Liver (tissue), 3 donors: ENCODE data around the gene SLC1A5.

Experiments used
- TAF1 ChIP-seq: conservative IDR thresholded peaks from 2 replicates; pipeline ENCODE4 v1.6.1; 2016; ENCODE audit warnings: antibody characterized with exemption, mild to moderate bottlenecking
- TF ChIP-seq, protein P1 (sequence below): fragments of 150-350 bp; IDR thresholded peaks from 2 replicates; pipeline ENCODE4 v1.5.1; 2017; ENCODE audit warnings: improper control_type of control experiment, low read depth, low read length; ENCODE audit not compliant: missing input control
- TF ChIP-seq, protein P2 (sequence below): IDR thresholded peaks from 2 replicates; pipeline ENCODE4 v1.6.1; 2016; ENCODE audit warnings: antibody characterized with exemption
- donor health status: healthy.
- donor health status: healthy.

DNA sequence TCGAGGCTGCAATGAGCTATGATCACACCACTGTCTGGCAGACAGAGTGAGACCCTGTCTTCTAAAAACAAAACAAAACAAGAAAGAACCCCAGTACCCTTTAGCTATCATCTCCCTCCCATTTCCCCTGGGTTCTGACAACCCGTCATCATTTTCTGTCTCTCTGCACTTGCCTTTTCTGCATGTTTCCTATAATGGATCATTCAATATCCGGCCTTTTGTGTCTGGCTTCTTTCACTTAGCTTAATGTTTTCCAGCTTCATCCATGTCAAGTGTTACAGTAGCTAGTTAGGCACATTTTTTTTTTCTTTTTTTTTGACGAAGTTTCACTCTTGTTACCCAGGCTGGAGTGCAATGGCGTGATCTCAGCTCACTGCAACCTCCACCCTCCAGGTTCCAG, 45.7 kb upstream of the SLC1A5 start:
- TF ChIP-seq, protein P1, sequence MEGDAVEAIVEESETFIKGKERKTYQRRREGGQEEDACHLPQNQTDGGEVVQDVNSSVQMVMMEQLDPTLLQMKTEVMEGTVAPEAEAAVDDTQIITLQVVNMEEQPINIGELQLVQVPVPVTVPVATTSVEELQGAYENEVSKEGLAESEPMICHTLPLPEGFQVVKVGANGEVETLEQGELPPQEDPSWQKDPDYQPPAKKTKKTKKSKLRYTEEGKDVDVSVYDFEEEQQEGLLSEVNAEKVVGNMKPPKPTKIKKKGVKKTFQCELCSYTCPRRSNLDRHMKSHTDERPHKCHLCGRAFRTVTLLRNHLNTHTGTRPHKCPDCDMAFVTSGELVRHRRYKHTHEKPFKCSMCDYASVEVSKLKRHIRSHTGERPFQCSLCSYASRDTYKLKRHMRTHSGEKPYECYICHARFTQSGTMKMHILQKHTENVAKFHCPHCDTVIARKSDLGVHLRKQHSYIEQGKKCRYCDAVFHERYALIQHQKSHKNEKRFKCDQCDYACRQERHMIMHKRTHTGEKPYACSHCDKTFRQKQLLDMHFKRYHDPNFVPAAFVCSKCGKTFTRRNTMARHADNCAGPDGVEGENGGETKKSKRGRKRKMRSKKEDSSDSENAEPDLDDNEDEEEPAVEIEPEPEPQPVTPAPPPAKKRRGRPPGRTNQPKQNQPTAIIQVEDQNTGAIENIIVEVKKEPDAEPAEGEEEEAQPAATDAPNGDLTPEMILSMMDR = no peak
- no peak for TF ChIP-seq TAF1
- TF ChIP-seq, protein P2, sequence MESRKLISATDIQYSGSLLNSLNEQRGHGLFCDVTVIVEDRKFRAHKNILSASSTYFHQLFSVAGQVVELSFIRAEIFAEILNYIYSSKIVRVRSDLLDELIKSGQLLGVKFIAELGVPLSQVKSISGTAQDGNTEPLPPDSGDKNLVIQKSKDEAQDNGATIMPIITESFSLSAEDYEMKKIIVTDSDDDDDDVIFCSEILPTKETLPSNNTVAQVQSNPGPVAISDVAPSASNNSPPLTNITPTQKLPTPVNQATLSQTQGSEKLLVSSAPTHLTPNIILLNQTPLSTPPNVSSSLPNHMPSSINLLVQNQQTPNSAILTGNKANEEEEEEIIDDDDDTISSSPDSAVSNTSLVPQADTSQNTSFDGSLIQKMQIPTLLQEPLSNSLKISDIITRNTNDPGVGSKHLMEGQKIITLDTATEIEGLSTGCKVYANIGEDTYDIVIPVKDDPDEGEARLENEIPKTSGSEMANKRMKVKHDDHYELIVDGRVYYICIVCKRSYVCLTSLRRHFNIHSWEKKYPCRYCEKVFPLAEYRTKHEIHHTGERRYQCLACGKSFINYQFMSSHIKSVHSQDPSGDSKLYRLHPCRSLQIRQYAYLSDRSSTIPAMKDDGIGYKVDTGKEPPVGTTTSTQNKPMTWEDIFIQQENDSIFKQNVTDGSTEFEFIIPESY = no peak
